Endodermal cell (in vitro differentiated cells): ENCODE data around the gene SP3. TPM values are rescaled to one million over a fixed set of nuclear protein-coding genes. Genes with fewer than 3 reads are reported as not detected.

Experiments
- DNase-seq: peaks from one replicate; pipeline ENCODE4 v3.0.0-alpha.2; 2017
- H3K27ac ChIP-seq: 2 replicates; pipeline ENCODE4 v1.5.1; 2013; ENCODE audit warnings: mild to moderate bottlenecking, low read depth, low read length, moderate library complexity
- H3K27me3 ChIP-seq: 2 replicates; pipeline ENCODE4 v1.6.1; 2013; ENCODE audit warnings: mild to moderate bottlenecking, low read length, moderate library complexity; ENCODE audit not compliant: insufficient read depth, control insufficient read depth, poor library complexity, severe bottlenecking
- H3K36me3 ChIP-seq: 2 replicates; pipeline ENCODE4 v1.7.0; 2013; ENCODE audit warnings: mild to moderate bottlenecking, low read length, moderate library complexity; ENCODE audit not compliant: control insufficient read depth, insufficient read depth
- H3K4me1 ChIP-seq: one replicate; pipeline ENCODE4 v1.7.0; 2013; ENCODE audit warnings: low read length; ENCODE audit not compliant: control insufficient read depth, insufficient read depth
- H3K4me3 ChIP-seq: 2 replicates; pipeline ENCODE4 v1.5.1; 2013; ENCODE audit warnings: mild to moderate bottlenecking, low read length, moderate library complexity
- H3K9ac ChIP-seq: 2 replicates; pipeline ENCODE4 v1.6.1; 2013; ENCODE audit warnings: mild to moderate bottlenecking, low read length, moderate library complexity; ENCODE audit not compliant: poor library complexity, severe bottlenecking; ENCODE audit errors: extremely low read depth
- H3K9me3 ChIP-seq: 2 replicates; pipeline ENCODE4 v1.6.1; 2013; ENCODE audit warnings: mild to moderate bottlenecking, low read length, moderate library complexity; ENCODE audit not compliant: control insufficient read depth
- H3K27ac Mint-ChIP-seq: 2 replicates; pipeline ENCODE4 v1.8.0; 2020; ENCODE audit warnings: mixed read lengths
- H3K27me3 Mint-ChIP-seq: 2 replicates; pipeline ENCODE4 v1.8.0; 2021; ENCODE audit warnings: mild to moderate bottlenecking, mixed read lengths; ENCODE audit not compliant: insufficient read depth
- H3K36me3 Mint-ChIP-seq: 2 replicates; pipeline ENCODE4 v1.8.0; 2020; ENCODE audit warnings: low read depth, mixed read lengths
- H3K4me1 Mint-ChIP-seq: 2 replicates; pipeline ENCODE4 v1.8.0; 2020; ENCODE audit warnings: mixed read lengths
- H3K4me3 Mint-ChIP-seq: 2 replicates; pipeline ENCODE4 v1.8.0; 2020; ENCODE audit warnings: mild to moderate bottlenecking, moderate library complexity, mixed read lengths
- H3K9me3 Mint-ChIP-seq: 2 replicates; pipeline ENCODE4 v1.8.0; 2020; ENCODE audit warnings: mild to moderate bottlenecking, mixed read lengths
- WGBS, 2 experiments: methylation state at CpG; one replicate each; pipeline versions ENCODE4 v1.1.5 to v1.1.7; 2013; ENCODE audit warnings: missing lambda C conversion rate in 2 of 2, mixed read lengths in 1 of 2; ENCODE audit not compliant: insufficient coverage in 1 of 2, insufficient read length in 1 of 2; 5-methylcytosine and 5-hydroxymethylcytosine counted together
- total RNA-seq, 2 donors: library from RNA; stranded (reverse); fragmentation: NEBNext Ultra II Directional in 1 of 2; extraction: Animal tissue kit (Norgen Biotek cat#: 25700) in 1 of 2; gene quantifications; 2 replicates in 1 of 2; 3 replicates in 1 of 2; pipeline ENCODE4 v1.2.1, GENCODE V29; 2021
- TF ChIP-seq, protein P1 (sequence below): fragments of 200-600 bp; sonication (generic); conservative IDR thresholded peaks from 2 replicates; pipeline ENCODE4 v1.5.0; 2021; ENCODE audit warnings: antibody characterized with exemption, mild to moderate bottlenecking

Gene SP3
- total RNA-seq, 2 donors from 2014 or later: 80.2 to 83.7 TPM

DNA sequence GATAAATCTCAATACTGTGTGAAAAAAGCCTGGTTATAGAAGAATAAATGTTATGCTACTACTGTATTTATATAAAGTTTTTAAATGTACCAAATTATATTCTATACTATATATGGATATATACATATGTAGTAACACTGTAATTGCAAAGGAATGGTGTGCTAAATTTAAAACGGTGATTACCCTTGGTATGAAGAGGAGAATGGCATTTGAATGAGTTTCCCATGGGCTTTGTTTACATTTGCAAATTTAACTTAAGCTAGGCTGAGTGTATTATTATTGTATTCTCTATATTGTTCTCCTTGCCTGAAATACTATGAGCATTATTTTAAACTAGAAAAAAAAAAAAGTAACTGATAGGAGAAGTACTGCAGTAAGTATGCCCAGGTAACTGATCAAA is 4.7 kb upstream of the SP3 start:
- Histone ChIP-seq H3K9ac (no peak overlapping the region), H3K4me1 (peaks cover 3% of the 10 kb centered on the region), H3K9me3 (no peaks in the 10 kb centered on the region), H3K4me3 (no peak overlapping the region), H3K27me3 (no peaks in the 10 kb centered on the region), H3K27ac (no peak overlapping the region), H3K36me3 (no peaks in the 10 kb centered on the region)
- Mint-ChIP-seq H3K36me3 (peaks cover 1% of the 10 kb centered on the region), H3K27ac (no peak overlapping the region), H3K4me3 (no peak overlapping the region), H3K9me3 (no peaks in the 10 kb centered on the region), H3K27me3 (no peaks in the 10 kb centered on the region), H3K4me1 (peaks cover 23% of the 10 kb centered on the region)
- DNase-seq: no peak
- TF ChIP-seq, protein P1, sequence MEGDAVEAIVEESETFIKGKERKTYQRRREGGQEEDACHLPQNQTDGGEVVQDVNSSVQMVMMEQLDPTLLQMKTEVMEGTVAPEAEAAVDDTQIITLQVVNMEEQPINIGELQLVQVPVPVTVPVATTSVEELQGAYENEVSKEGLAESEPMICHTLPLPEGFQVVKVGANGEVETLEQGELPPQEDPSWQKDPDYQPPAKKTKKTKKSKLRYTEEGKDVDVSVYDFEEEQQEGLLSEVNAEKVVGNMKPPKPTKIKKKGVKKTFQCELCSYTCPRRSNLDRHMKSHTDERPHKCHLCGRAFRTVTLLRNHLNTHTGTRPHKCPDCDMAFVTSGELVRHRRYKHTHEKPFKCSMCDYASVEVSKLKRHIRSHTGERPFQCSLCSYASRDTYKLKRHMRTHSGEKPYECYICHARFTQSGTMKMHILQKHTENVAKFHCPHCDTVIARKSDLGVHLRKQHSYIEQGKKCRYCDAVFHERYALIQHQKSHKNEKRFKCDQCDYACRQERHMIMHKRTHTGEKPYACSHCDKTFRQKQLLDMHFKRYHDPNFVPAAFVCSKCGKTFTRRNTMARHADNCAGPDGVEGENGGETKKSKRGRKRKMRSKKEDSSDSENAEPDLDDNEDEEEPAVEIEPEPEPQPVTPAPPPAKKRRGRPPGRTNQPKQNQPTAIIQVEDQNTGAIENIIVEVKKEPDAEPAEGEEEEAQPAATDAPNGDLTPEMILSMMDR: no peak
- 60% methylated on average over 1 of the region's 1 CpG; no CpG with 5 or more reads in 1 of the 2 experiments for WGBS, 2 experiments

DNA sequence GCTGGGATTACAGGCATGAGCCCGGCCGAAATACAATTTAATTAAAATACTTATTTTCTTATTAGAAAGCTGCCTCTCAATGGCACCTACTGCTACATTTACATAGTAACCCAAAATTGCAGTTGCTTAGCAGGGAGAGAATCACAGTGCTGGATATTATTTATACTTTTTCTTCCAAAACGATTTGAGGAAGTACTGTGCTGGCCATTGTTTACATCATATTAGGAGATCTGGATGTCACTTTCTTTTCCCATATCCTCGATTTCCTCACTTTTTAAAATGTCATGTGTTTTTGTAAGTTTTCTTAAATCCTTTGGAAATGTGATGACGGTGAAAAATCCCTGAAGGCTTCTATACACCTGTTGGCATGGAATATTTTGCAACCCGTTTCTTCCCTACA is 3.4 kb upstream of the SP3 start:
- no peak overlapping the region for H3K4me3 Mint-ChIP-seq
- H3K27ac ChIP-seq: no peak overlapping the region
- 88 to 95% methylated on average over 2 to 6 of the region's 6 CpGs for WGBS, 2 experiments

DNA sequence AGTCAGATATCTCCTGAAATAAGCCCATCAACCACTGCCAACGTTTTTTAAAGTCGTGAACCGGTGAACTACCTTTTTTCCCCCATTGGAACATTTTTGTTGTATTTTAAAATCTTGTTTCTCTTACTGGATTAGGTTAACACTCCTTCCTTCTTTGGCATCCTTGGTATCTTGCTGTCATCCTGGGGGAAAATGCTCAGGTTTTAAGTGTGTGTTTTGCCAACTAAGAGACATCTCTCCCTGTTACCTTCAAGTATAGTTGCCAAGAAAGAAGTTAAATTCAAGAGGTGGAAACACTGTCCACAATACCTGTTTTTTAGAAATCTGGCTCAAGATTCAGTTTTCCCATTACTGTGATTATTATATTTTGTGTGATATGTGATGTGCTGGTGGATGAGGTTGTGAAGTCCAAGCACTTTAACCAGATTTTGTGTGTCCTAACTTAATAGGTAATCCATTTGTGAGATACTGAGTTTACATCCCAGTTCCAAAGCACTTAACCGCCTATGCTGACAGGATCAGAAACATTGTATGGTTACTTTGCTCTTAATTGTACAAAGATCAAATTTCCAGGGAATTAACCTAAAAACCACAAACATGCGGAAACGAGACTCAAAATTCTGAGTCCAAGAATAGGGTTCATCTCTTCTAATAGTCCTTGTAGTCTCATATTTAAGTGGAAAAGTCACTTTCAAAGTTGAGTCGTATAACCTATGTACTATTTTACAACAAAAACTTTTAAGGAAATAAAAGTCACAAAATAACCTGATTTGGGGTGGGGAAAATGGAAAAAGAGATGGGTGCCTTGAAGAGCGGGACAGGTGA is 1.3 kb upstream of the SP3 start:
- Mint-ChIP-seq H3K4me3 (peak overlapping the region; percentile 95), H3K4me1 (peaks cover 30% of the 10 kb centered on the region)
- H3K9ac ChIP-seq: peak overlapping the region; percentile 81

More for the DNA sequence above, 3.4 kb upstream of the SP3 start:
- Histone ChIP-seq H3K36me3 (no peaks in the 10 kb centered on the region), H3K27me3 (no peaks in the 10 kb centered on the region), H3K4me3 (no peak overlapping the region), H3K9me3 (no peaks in the 10 kb centered on the region), H3K9ac (no peak overlapping the region), H3K4me1 (peaks cover 3% of the 10 kb centered on the region)
- peaks cover 1% of the 10 kb centered on the region for H3K36me3 Mint-ChIP-seq
- no peaks in the 10 kb centered on the region for H3K9me3 Mint-ChIP-seq
- H3K27me3 Mint-ChIP-seq: no peaks in the 10 kb centered on the region
- no peak overlapping the region for H3K27ac Mint-ChIP-seq
- TF ChIP-seq, protein P1: no peak
- peaks cover 23% of the 10 kb centered on the region for H3K4me1 Mint-ChIP-seq
- no peak for DNase-seq

More for the DNA sequence above, 1.3 kb upstream of the SP3 start:
- Mint-ChIP-seq H3K27me3 (no peaks in the 10 kb centered on the region), H3K9me3 (peaks cover 7% of the 10 kb centered on the region), H3K36me3 (peaks cover 12% of the 10 kb centered on the region), H3K27ac (peak overlapping the region; percentile 91)
- Histone ChIP-seq H3K4me3 (peak overlapping the region; percentile 86), H3K27ac (peak overlapping the region; percentile 99), H3K4me1 (peaks cover 3% of the 10 kb centered on the region), H3K9me3 (peaks cover 7% of the 10 kb centered on the region), H3K27me3 (no peaks in the 10 kb centered on the region), H3K36me3 (peaks cover 7% of the 10 kb centered on the region)
- 60 to 80% methylated on average over 3 to 7 of the region's 8 CpGs for WGBS, 2 experiments
- no peak for DNase-seq
- TF ChIP-seq, protein P1: no peak
